Stimulated activated naive CD8-positive, alpha-beta T cell treated with anti-CD3 and anti-CD28 coated beads, Interleukin-15, amount 100 ng/mL, for 72 hours (primary cell): ENCODE results near the gene NECTIN1.

ENCODE experiments used
- ATAC-seq: fragments of 150-1000 bp; cut with Tn5 transposase; 2 replicates; pipeline ENCODE4 v1.10.0; 2021; ENCODE audit warnings: mild to moderate bottlenecking, moderate library complexity
- DNase-seq, 2 donors: peaks; one replicate each; pipeline ENCODE4 v3.0.0; 2021 to 2022
- H3K27ac Mint-ChIP-seq, 2 donors: one replicate each; pipeline ENCODE4 v1.8.0; 2022; ENCODE audit warnings: mild to moderate bottlenecking in 2 of 2, mixed read lengths in 2 of 2, moderate library complexity in 2 of 2
- H3K27me3 Mint-ChIP-seq: one replicate; pipeline ENCODE4 v1.8.0; 2022; ENCODE audit warnings: mixed read lengths
- H3K4me1 Mint-ChIP-seq: one replicate; pipeline ENCODE4 v1.8.0; 2022; ENCODE audit warnings: mild to moderate bottlenecking, mixed read lengths
- H3K4me3 Mint-ChIP-seq, 2 donors: one replicate each; pipeline ENCODE4 v1.8.0; 2022; ENCODE audit warnings: mild to moderate bottlenecking in 2 of 2, mixed read lengths in 2 of 2, moderate library complexity in 1 of 2
- H3K9me3 Mint-ChIP-seq, 2 donors: one replicate each; pipeline ENCODE4 v1.8.0; 2022; ENCODE audit warnings: mixed read lengths in 2 of 2

The NECTIN1 gene

GRCh38 chr11:119683783-119684182, 45.2 kb downstream of the NECTIN1 start:
- peak overlapping the region in 1 of 2 donors; percentile 20 for H3K27ac Mint-ChIP-seq
- no peak overlapping the region for H3K4me3 Mint-ChIP-seq
- H3K4me1 Mint-ChIP-seq: peaks cover 21% of the 10 kb centered on the region
- peaks cover 19% of the 10 kb centered on the region for H3K27me3 Mint-ChIP-seq
- no peaks in the 10 kb centered on the region for H3K9me3 Mint-ChIP-seq
- ATAC-seq: peak; percentile 22
- no peak for DNase-seq

DNA sequence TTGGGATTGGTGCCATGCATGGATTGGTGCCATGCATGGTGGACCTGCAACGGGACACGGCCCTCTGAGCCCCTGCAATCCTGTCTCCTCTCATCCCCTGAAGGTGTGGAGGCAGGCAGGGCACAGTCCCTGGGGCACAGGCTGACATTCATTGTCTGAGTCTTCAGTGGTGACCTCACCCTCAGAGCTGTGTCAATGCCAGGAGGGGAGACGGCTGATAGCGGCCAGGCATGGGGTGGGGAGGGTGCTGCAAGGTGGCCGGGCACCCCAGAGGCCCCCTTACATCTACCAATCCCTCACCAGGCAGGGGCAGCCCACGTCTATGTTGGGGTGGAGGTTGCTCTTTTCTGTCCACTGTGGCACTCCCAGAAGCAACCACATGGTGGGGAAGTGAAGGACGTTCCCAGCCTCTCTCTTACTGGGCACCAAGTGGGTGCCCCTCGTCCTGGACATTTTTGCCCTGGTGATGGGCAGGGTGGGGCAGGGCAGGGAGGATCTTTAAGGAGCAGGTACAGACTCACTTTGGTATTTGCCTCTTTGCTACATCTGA, 47.6 kb downstream of the NECTIN1 start:
- Mint-ChIP-seq H3K9me3 (no peaks in the 10 kb centered on the region), H3K4me3 (no peak overlapping the region), H3K27me3 (peaks cover under 1% of the 10 kb centered on the region), H3K27ac (no peak overlapping the region), H3K4me1 (peaks cover 21% of the 10 kb centered on the region)
- ATAC-seq (no peak), DNase-seq (no peak)

GRCh38 chr11:119680541-119681360, 48.2 kb downstream of the NECTIN1 start:
- no peak for ATAC-seq

DNA sequence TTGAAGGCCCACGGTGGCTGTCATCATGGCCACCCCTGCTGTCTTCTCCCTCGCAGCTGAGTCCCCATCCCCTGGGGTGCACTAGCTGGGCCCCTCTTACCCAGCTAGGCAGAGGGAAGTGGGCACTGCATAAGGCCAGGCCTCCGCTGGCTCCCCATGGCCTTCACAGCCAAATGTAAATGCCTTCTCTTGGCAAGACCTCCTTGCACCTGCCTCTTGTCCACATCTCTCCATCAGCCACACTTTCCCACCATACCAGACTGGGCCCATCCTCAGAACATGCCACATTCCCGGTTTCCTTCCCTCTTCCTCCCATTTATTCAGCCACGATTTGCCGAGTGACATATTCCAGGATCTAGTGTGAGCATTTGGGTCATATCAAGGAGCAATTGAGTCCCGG, 49.7 kb downstream of the NECTIN1 start:
- Mint-ChIP-seq H3K4me3 (no peak overlapping the region), H3K4me1 (peaks cover 22% of the 10 kb centered on the region), H3K27me3 (no peaks in the 10 kb centered on the region), H3K27ac (no peak overlapping the region), H3K9me3 (no peaks in the 10 kb centered on the region)
- ATAC-seq (no peak), DNase-seq (no peak)

More at GRCh38 chr11:119680541-119681360, 48.2 kb downstream of the NECTIN1 start:
- Mint-ChIP-seq H3K27me3 (no peaks in the 10 kb centered on the region), H3K27ac (no peak overlapping the region), H3K4me3 (no peak overlapping the region), H3K4me1 (peaks cover 21% of the 10 kb centered on the region), H3K9me3 (no peaks in the 10 kb centered on the region)
- DNase-seq: no peak

GRCh38 chr11:119678351-119678750, 50.6 kb downstream of the NECTIN1 start:
- Mint-ChIP-seq H3K4me1 (peaks cover 22% of the 10 kb centered on the region), H3K27me3 (no peaks in the 10 kb centered on the region), H3K27ac (no peak overlapping the region), H3K4me3 (no peak overlapping the region), H3K9me3 (no peaks in the 10 kb centered on the region)
- DNase-seq (no peak), ATAC-seq (no peak)

DNA sequence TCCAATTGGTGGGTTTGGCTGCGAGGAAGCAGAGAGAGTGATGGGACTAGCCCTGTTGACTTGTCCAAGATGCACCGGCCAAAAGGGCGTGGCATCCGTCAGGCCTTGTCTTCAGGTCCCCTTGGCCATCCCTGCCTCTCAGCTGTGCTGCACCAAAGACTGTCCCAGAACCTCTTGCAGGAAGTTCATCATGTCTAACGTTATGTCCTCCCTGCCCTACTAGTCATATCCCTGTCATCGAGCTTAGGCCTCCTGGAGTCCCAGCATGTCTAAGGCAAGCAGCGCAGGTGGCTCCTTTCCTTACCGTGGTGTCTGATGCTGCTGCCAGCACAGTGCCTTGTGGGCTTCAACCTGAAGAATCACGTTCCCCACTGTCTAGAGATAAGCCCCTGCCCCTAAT, 51.2 kb downstream of the NECTIN1 start:
- Mint-ChIP-seq H3K4me1 (peaks cover 21% of the 10 kb centered on the region), H3K27ac (no peak overlapping the region), H3K9me3 (no peaks in the 10 kb centered on the region), H3K4me3 (no peak overlapping the region), H3K27me3 (no peaks in the 10 kb centered on the region)
- no peak for DNase-seq
- ATAC-seq: no peak

DNA sequence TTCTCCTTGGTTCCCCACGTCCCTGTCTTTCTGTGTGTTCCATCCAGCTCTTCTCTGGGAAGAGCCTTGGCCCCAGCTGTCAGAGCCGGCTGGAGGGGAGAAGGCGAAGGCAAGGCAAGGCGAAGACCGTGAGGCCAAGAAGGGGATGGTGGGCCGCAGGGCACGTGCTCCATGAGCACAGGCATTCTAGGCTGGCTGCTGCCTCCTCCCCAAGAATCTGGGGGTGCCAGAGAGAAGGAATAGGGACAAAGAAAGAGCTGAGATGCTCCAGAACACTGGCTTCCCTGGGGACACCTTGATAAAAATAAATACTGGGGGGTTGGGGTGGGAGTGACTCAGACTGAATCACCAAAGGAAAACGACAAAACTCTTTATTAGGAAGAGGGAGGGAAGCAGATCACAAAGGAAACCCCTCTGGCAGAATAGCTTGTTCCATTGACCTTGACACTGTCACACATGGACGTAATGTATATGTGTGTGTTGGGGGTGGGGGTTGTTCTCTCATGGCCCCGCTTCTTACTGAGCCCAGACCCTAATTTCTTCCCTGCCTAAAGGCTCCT, 52.5 kb downstream of the NECTIN1 start:
- no peak overlapping the region for H3K4me3 Mint-ChIP-seq
- DNase-seq: no peak
- H3K27me3 Mint-ChIP-seq: no peaks in the 10 kb centered on the region
- no peaks in the 10 kb centered on the region for H3K9me3 Mint-ChIP-seq
- peaks cover 21% of the 10 kb centered on the region for H3K4me1 Mint-ChIP-seq
- peak overlapping the region in 1 of 2 donors; percentile 21 for H3K27ac Mint-ChIP-seq
- ATAC-seq: no peak

DNA sequence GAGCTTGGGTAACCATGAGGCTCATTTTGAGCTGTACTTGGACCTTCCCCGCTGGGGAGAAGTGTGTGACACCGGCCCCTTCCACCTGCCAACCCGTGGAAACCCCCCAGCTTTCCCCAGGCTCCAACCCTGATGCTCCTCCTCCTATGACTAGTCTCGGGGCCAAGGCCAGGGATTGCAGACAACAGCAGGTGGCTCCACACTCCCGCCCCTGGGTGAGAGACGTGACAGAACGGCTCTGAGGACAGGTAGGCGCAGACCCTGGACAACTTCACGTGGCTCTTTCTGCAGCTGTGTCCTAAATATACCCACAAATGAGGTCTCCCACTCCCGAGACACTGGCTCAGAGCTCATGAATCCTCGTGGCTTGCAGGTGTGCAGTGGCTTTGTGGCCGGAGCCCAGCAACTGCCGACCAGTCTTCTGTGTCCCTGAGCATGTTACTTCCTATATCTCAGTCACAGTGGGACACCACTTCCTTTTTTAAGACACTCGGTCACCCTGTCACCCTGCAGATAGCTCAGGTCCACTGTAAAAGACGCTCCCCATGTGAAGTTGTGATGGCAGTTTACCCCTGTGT, 55.2 kb downstream of the NECTIN1 start:
- DNase-seq: peak; percentile 51 to 73
- no peaks in the 10 kb centered on the region for H3K27me3 Mint-ChIP-seq
- no peaks in the 10 kb centered on the region for H3K9me3 Mint-ChIP-seq
- peak overlapping the region; percentile 68 to 88 for H3K27ac Mint-ChIP-seq
- peaks cover 21% of the 10 kb centered on the region for H3K4me1 Mint-ChIP-seq
- peak; percentile 95 for ATAC-seq
- H3K4me3 Mint-ChIP-seq: peak overlapping the region in 1 of 2 donors; percentile 29

- Mint-ChIP-seq H3K4me1 (peaks cover 21% of the 10 kb centered on the region), H3K4me3 (peak overlapping the region in 1 of 2 donors; percentile 29), H3K27ac (peak overlapping the region in 1 of 2 donors; percentile 68), H3K27me3 (no peaks in the 10 kb centered on the region), H3K9me3 (no peaks in the 10 kb centered on the region)
- DNase-seq (no peak), ATAC-seq (peak; percentile 47)
Observed at GRCh38 chr11:119673052-119673758, 55.8 kb downstream of the NECTIN1 start.

- DNase-seq: no peak
- Mint-ChIP-seq H3K27ac (no peak overlapping the region), H3K4me1 (peaks cover 21% of the 10 kb centered on the region), H3K27me3 (no peaks in the 10 kb centered on the region), H3K9me3 (no peaks in the 10 kb centered on the region), H3K4me3 (no peak overlapping the region)
- ATAC-seq: no peak
Observed at GRCh38 chr11:119672597-119672996, 56.4 kb downstream of the NECTIN1 start.

GRCh38 chr11:119671561-119672015, 57.4 kb downstream of the NECTIN1 start:
- H3K9me3 Mint-ChIP-seq: no peaks in the 10 kb centered on the region
- no peak overlapping the region for H3K4me3 Mint-ChIP-seq
- no peak for DNase-seq
- H3K27ac Mint-ChIP-seq: no peak overlapping the region
- no peak for ATAC-seq
- H3K4me1 Mint-ChIP-seq: peaks cover 21% of the 10 kb centered on the region
- no peaks in the 10 kb centered on the region for H3K27me3 Mint-ChIP-seq

- Mint-ChIP-seq H3K9me3 (no peaks in the 10 kb centered on the region), H3K27ac (no peak overlapping the region), H3K27me3 (no peaks in the 10 kb centered on the region), H3K4me1 (peaks cover 21% of the 10 kb centered on the region), H3K4me3 (no peak overlapping the region)
- no peak for DNase-seq
- no peak for ATAC-seq
Observed at GRCh38 chr11:119671051-119671450, 57.9 kb downstream of the NECTIN1 start.

- Mint-ChIP-seq H3K27me3 (no peaks in the 10 kb centered on the region), H3K4me3 (no peak overlapping the region), H3K9me3 (no peaks in the 10 kb centered on the region), H3K27ac (no peak overlapping the region), H3K4me1 (peaks cover 15% of the 10 kb centered on the region)
- ATAC-seq (no peak), DNase-seq (no peak)
Observed at GRCh38 chr11:119669487-119669886, 59.5 kb downstream of the NECTIN1 start.

DNA sequence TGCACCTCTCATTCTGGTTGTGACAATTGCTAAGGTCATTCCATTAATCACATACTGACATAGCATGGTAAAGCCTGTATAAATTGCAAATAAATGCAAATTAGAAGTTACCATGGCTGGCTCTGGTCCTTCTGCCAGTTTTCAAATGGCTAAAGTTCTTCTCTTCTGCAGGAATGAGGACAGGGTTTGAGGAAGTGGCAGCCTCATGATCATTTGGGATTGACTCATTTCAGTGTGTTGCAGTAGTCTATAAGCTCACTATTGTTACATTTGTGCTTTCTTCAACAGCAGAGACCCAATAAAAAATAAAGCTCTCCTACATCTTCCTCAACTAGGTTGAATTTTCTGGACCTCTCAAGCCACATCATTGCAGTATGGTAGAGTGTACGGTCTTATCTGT, 60.3 kb downstream of the NECTIN1 start:
- Mint-ChIP-seq H3K4me1 (peaks cover 7% of the 10 kb centered on the region), H3K27me3 (no peaks in the 10 kb centered on the region), H3K27ac (no peak overlapping the region), H3K9me3 (no peaks in the 10 kb centered on the region), H3K4me3 (no peak overlapping the region)
- ATAC-seq (no peak), DNase-seq (no peak)

GRCh38 chr11:119666463-119667131, 62.4 kb downstream of the NECTIN1 start:
- Mint-ChIP-seq H3K4me1 (no peaks in the 10 kb centered on the region), H3K27ac (no peak overlapping the region), H3K27me3 (no peaks in the 10 kb centered on the region), H3K4me3 (no peak overlapping the region), H3K9me3 (no peaks in the 10 kb centered on the region)
- ATAC-seq (peak; percentile 83), DNase-seq (peak; percentile 63 to 64)
